Measurements from ENCODE around the gene TMEM131.

Gene TMEM131

DNA sequence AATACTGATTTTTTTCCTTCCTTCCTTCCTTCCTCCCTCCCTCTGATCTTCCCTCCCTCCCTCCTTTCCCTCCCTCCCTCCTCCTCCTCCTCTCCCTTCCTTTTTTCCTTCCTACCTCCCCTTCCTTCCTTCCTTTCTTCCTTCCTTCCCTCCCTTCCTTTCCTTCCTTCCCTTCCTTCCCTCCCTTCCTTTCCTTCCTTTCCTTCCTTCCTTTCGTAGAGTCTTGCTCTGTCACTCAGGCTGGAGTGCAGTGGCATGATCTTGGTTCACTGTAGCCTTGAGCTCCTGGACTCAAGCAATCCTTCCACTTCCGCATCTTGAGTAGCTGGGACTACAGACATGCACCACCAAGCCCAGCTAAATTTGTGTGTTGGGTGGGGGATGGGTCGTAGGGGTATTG is 8.9 kb upstream of the TMEM131 start:
- no peak overlapping the region for H3K27ac ChIP-seq
- TF ChIP-seq, protein P1, sequence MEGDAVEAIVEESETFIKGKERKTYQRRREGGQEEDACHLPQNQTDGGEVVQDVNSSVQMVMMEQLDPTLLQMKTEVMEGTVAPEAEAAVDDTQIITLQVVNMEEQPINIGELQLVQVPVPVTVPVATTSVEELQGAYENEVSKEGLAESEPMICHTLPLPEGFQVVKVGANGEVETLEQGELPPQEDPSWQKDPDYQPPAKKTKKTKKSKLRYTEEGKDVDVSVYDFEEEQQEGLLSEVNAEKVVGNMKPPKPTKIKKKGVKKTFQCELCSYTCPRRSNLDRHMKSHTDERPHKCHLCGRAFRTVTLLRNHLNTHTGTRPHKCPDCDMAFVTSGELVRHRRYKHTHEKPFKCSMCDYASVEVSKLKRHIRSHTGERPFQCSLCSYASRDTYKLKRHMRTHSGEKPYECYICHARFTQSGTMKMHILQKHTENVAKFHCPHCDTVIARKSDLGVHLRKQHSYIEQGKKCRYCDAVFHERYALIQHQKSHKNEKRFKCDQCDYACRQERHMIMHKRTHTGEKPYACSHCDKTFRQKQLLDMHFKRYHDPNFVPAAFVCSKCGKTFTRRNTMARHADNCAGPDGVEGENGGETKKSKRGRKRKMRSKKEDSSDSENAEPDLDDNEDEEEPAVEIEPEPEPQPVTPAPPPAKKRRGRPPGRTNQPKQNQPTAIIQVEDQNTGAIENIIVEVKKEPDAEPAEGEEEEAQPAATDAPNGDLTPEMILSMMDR (conservative IDR thresholded peaks at IDR 0.05) = no peak
- TF ChIP-seq ZFX (IDR thresholded peaks at IDR 0.05) = no peak

DNA sequence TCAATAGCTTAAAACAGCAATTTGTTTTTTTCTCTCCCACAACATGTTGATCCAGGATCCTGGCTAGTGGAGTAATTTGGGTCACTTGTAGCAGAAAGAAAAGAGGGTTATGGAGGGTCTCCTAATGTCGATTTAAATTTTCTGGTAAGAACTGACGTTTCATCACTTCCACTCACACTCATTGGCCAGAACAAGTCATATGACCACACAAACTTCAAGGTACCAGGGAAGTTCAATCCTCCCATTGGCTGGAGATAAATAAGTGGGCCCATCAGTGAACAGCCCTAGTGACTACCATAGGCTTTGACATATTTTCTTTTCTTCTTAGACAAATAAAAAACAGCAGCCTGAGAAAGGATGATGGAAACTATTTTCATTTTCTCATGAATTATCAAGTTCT is 8.3 kb upstream of the TMEM131 start:
- TF ChIP-seq, protein P1 (conservative IDR thresholded peaks at IDR 0.05) = no peak
- no peak for TF ChIP-seq ZFX (IDR thresholded peaks at IDR 0.05)
- H3K27ac ChIP-seq = no peak overlapping the region

DNA sequence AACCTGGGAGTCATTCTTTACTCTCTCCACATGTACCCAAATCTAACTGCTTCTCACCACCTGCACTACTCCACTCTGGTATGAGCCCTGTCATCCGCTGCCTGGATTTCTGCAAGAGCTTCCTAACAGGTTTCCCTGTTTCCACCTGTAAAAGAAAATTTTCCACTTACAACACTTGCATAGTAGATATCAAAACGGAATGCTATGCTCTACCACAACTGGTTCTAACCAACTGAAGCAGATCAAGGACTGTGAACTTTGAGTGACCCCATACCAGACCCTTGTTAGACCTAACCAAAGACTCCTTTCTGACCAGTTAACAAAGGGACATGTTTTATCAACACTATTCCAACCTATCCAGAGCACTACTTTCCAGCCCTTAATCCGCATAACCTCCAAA is 3.8 kb upstream of the TMEM131 start:
- no peak overlapping the region for H3K27ac ChIP-seq
- TF ChIP-seq ZFX (IDR thresholded peaks at IDR 0.05) = no peak
- TF ChIP-seq, protein P1 (conservative IDR thresholded peaks at IDR 0.05) = no peak

DNA sequence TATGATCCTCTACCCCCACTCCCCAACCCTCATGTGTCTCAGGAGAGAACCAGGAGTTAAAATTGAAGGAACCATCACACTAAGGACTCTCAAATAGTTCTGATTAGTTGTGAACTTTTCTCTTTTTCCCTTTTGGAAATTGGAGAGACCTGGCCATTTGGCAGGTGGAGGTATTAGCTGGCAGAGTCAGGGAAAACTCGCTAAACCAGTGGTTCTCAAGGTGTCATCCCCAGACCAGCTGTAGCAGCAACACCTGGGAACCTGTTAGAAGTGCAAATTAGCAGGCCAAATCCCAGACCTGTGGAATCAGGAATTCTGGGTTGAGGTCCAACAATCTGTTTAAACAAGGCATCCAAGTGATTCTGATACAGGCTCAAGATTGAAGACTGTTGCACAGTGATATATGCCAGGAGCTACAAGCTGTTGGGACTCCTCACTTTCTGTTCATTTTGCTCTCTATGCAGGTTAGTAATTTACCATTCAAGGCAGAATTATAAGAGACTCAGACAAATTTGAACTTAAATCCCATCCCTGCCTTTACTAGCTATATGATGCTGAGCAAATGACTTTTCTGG is 2.8 kb upstream of the TMEM131 start:
- TF ChIP-seq, protein P1 (conservative IDR thresholded peaks at IDR 0.05) = no peak
- TF ChIP-seq ZFX (IDR thresholded peaks at IDR 0.05) = no peak
- no peak overlapping the region for H3K27ac ChIP-seq

DNA sequence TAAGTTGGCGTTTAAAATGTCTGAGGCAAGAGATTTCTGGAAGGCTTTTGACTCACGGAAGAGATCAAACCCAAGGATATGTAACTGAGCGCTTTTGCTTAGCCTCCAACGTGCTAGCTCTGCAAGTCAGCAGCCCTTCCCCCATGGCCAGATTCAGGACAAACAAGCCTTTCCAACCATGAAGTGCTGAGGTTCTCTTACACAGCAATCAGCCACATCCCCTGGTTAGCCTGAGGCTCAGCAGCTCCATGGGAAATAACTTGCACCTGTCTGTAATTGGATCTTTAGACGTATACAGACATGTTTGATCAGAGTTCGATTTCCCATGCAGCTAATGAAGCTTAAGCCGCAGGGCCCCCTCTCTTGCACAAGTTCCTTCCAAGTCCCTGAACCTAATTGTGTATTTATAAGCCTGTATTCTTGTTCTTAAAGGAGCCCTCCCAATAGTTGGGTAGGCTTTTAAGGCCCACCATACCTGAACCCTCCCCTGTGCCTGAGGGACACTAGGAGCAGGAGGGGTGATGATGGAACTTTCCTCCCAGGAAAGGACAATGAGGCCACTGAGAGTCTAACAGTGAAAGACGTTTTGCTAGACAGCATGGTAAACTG is 2.1 kb upstream of the TMEM131 start:
- H3K27ac ChIP-seq = no peak overlapping the region
- no peak for TF ChIP-seq ZFX (IDR thresholded peaks at IDR 0.05)
- TF ChIP-seq, protein P1 (conservative IDR thresholded peaks at IDR 0.05) = no peak

DNA sequence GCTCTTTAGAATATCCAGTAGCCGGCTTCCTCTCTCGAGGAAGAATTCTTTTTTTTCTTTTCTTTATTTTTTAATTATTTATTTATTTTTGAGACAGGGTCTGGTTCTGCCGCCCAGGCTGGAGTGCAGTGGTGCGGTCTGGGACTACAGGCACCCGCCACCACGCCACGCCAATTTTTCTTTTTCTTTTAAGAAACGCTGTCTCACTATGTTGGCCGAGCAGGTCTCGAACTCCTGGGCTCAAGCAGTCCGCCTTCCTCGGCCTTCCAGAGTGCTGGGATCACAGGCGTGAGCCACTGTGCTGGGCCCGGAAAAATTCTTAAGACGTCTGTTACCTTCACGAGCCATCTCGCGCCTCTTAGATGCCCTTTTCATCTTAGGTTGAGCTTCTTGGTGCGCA is 931 bp upstream of the TMEM131 start:
- H3K27ac ChIP-seq = peak overlapping the region; percentile 94

More for the DNA sequence above, 931 bp upstream of the TMEM131 start:
- TF ChIP-seq, protein P1 (conservative IDR thresholded peaks at IDR 0.05) = no peak
- TF ChIP-seq ZFX (IDR thresholded peaks at IDR 0.05) = no peak
